SK-N-MC (cell line): Measurements from ENCODE around the gene C1RL.

Experiments
- DNase-seq: peaks from one replicate; pipeline ENCODE4 v3.0.0-alpha.2; 2011; ENCODE audit warnings: low read depth, low spot score
- H3K27ac ChIP-seq: fragments of 200-600 bp; sonication (generic); 2 replicates; pipeline ENCODE4 v1.5.1; 2016; ENCODE audit warnings: mixed run types
- H3K36me3 ChIP-seq: fragments of 200-600 bp; sonication (generic); 2 replicates; pipeline ENCODE4 v1.6.1; 2017; ENCODE audit warnings: antibody characterized with exemption, low read length, mixed read lengths; ENCODE audit not compliant: insufficient read depth
- H3K4me3 ChIP-seq: fragments of 200-600 bp; sonication (generic); 2 replicates; pipeline ENCODE4 v1.5.1; 2016
- H3K9ac ChIP-seq: fragments of 200-600 bp; sonication (generic); 2 replicates; pipeline ENCODE4 v1.8.0; 2017; ENCODE audit warnings: mixed run types, mixed read lengths; ENCODE audit not compliant: insufficient read length
- H3K9me3 ChIP-seq: fragments of 200-600 bp; sonication (generic); 2 replicates; pipeline ENCODE4 v1.6.1; 2017; ENCODE audit warnings: low read depth, mild to moderate bottlenecking, antibody characterized with exemption, low read length, moderate library complexity, mixed read lengths
- EZH2 ChIP-seq: fragments of 200-600 bp; sonication (generic); IDR thresholded peaks from one replicate; pipeline ENCODE4 v1.6.1; 2017; ENCODE audit warnings: antibody characterized with exemption
- FOXP2 ChIP-seq: optimal IDR thresholded peaks from 2 replicates; pipeline ENCODE3; 2011; ENCODE audit warnings: mild to moderate bottlenecking, moderate library complexity; ENCODE audit not compliant: insufficient read depth; ENCODE audit errors: extremely low read length, control extremely low read depth
- POLR2AphosphoS5 ChIP-seq: IDR thresholded peaks from 2 replicates; pipeline ENCODE4 v1.6.1; 2012; ENCODE audit warnings: mild to moderate bottlenecking, low read depth, low read length, borderline replicate concordance

The C1RL gene

GRCh38 chr12:7089196-7089871 lies 19.7 kb downstream of the C1RL start:
- DNase-seq = no peak
- TF ChIP-seq POLR2AphosphoS5 (no peak), FOXP2 (no peak), EZH2 (no peak)
- no peak overlapping the region for H3K9ac ChIP-seq
- H3K9me3 ChIP-seq = no peaks in the 10 kb centered on the region
- no peaks in the 10 kb centered on the region for H3K36me3 ChIP-seq
- no peak overlapping the region for H3K27ac ChIP-seq
- H3K4me3 ChIP-seq = no peak overlapping the region

- H3K4me3 ChIP-seq = no peak overlapping the region
Observed at GRCh38 chr12:7083125-7083524, 25.9 kb downstream of the C1RL start.

GRCh38 chr12:7081037-7081436 lies 28.0 kb downstream of the C1RL start:
- DNase-seq = no peak
- no peaks in the 10 kb centered on the region for H3K36me3 ChIP-seq
- no peak for TF ChIP-seq EZH2
- no peak for TF ChIP-seq POLR2AphosphoS5
- TF ChIP-seq FOXP2 = no peak
- H3K27ac ChIP-seq = no peak overlapping the region
- H3K9me3 ChIP-seq = no peaks in the 10 kb centered on the region
- no peak overlapping the region for H3K4me3 ChIP-seq
- no peak overlapping the region for H3K9ac ChIP-seq

More at GRCh38 chr12:7083125-7083524, 25.9 kb downstream of the C1RL start:
- no peak for TF ChIP-seq FOXP2
- no peak for TF ChIP-seq EZH2
- no peak for TF ChIP-seq POLR2AphosphoS5
- DNase-seq = no peak
- no peak overlapping the region for H3K9ac ChIP-seq
- no peak overlapping the region for H3K27ac ChIP-seq
- no peaks in the 10 kb centered on the region for H3K9me3 ChIP-seq
- H3K36me3 ChIP-seq = no peaks in the 10 kb centered on the region

- Histone ChIP-seq H3K36me3 (no peaks in the 10 kb centered on the region), H3K9me3 (no peaks in the 10 kb centered on the region), H3K9ac (no peak overlapping the region), H3K27ac (no peak overlapping the region), H3K4me3 (no peak overlapping the region)
- TF ChIP-seq EZH2 (no peak), FOXP2 (no peak), POLR2AphosphoS5 (no peak)
- no peak for DNase-seq
Observed at GRCh38 chr12:7079826-7080125, 29.2 kb downstream of the C1RL start.

GRCh38 chr12:7078163-7078562 lies 30.9 kb downstream of the C1RL start:
- DNase-seq = no peak

GRCh38 chr12:7076493-7076892 lies 32.5 kb downstream of the C1RL start:
- Histone ChIP-seq H3K36me3 (no peaks in the 10 kb centered on the region), H3K4me3 (no peak overlapping the region), H3K9me3 (no peaks in the 10 kb centered on the region), H3K9ac (no peak overlapping the region), H3K27ac (no peak overlapping the region)
- TF ChIP-seq FOXP2 (no peak), POLR2AphosphoS5 (no peak), EZH2 (no peak)
- DNase-seq = no peak

More at GRCh38 chr12:7078163-7078562, 30.9 kb downstream of the C1RL start:
- Histone ChIP-seq H3K9me3 (no peaks in the 10 kb centered on the region), H3K9ac (no peak overlapping the region), H3K27ac (no peak overlapping the region), H3K4me3 (no peak overlapping the region), H3K36me3 (no peaks in the 10 kb centered on the region)
- TF ChIP-seq EZH2 (no peak), FOXP2 (no peak), POLR2AphosphoS5 (no peak)

GRCh38 chr12:7075939-7076338 lies 33.1 kb downstream of the C1RL start:
- Histone ChIP-seq H3K9ac (no peak overlapping the region), H3K27ac (no peak overlapping the region), H3K9me3 (no peaks in the 10 kb centered on the region), H3K4me3 (no peak overlapping the region), H3K36me3 (no peaks in the 10 kb centered on the region)
- no peak for DNase-seq
- no peak for TF ChIP-seq FOXP2
- TF ChIP-seq POLR2AphosphoS5 = no peak
- no peak for TF ChIP-seq EZH2

GRCh38 chr12:7075518-7075917 lies 33.5 kb downstream of the C1RL start:
- DNase-seq = no peak
- H3K9me3 ChIP-seq = no peaks in the 10 kb centered on the region
- TF ChIP-seq FOXP2 = no peak
- TF ChIP-seq EZH2 = no peak
- TF ChIP-seq POLR2AphosphoS5 = no peak
- H3K4me3 ChIP-seq = no peak overlapping the region
- H3K9ac ChIP-seq = no peak overlapping the region
- no peak overlapping the region for H3K27ac ChIP-seq
- no peaks in the 10 kb centered on the region for H3K36me3 ChIP-seq

- no peak for DNase-seq
- Histone ChIP-seq H3K36me3 (no peaks in the 10 kb centered on the region), H3K27ac (no peak overlapping the region), H3K9ac (no peak overlapping the region), H3K4me3 (no peak overlapping the region), H3K9me3 (no peaks in the 10 kb centered on the region)
- TF ChIP-seq FOXP2 (no peak), EZH2 (no peak), POLR2AphosphoS5 (no peak)
Observed at GRCh38 chr12:7073946-7074345, 35.1 kb downstream of the C1RL start.
